HG02981 (cell line): ENCODE results near the gene CALHM3.

Experiments
- ATAC-seq: cut with Tn5 transposase; IDR thresholded peaks from one replicate; pipeline ENCODE4 v1.9.1; 2021; ENCODE audit warnings: mild to moderate bottlenecking, moderate library complexity; ENCODE audit not compliant: unreplicated experiment

The CALHM3 gene

GRCh38 chr10:103451091-103451813 is 27.8 kb downstream of the CALHM3 start:
- ATAC-seq = no peak

- no peak for ATAC-seq
These were observed 28.8 kb downstream of the CALHM3 start for GRCh38 chr10:103450201-103450695.

GRCh38 chr10:103449208-103450144 is 29.6 kb downstream of the CALHM3 start:
- no peak for ATAC-seq

GRCh38 chr10:103448746-103449145 is 30.3 kb downstream of the CALHM3 start:
- ATAC-seq = no peak

GRCh38 chr10:103447187-103447586 is 31.9 kb downstream of the CALHM3 start:
- ATAC-seq = no peak

GRCh38 chr10:103445767-103446567 is 33.1 kb downstream of the CALHM3 start:
- ATAC-seq = no peak

- no peak for ATAC-seq
These were observed 33.7 kb downstream of the CALHM3 start for GRCh38 chr10:103445366-103445765.

GRCh38 chr10:103444478-103444877 is 34.6 kb downstream of the CALHM3 start:
- no peak for ATAC-seq

- ATAC-seq = no peak
These were observed 35.4 kb downstream of the CALHM3 start for GRCh38 chr10:103443475-103444185.

- ATAC-seq = no peak
These were observed 37.0 kb downstream of the CALHM3 start for GRCh38 chr10:103442031-103442461.

- ATAC-seq = no peak
These were observed 37.4 kb downstream of the CALHM3 start for GRCh38 chr10:103441611-103442010.

GRCh38 chr10:103441206-103441605 is 37.8 kb downstream of the CALHM3 start:
- no peak for ATAC-seq

- ATAC-seq = no peak
These were observed 38.6 kb downstream of the CALHM3 start for GRCh38 chr10:103440416-103440815.

- ATAC-seq = no peak
These were observed 39.3 kb downstream of the CALHM3 start for GRCh38 chr10:103439776-103440175.

GRCh38 chr10:103433858-103434257 is 45.2 kb downstream of the CALHM3 start:
- no peak for ATAC-seq

- ATAC-seq = no peak
These were observed 47.1 kb downstream of the CALHM3 start for GRCh38 chr10:103431902-103432301.

GRCh38 chr10:103429647-103430046 is 49.4 kb downstream of the CALHM3 start:
- no peak for ATAC-seq

GRCh38 chr10:103428989-103429643 is 49.9 kb downstream of the CALHM3 start:
- ATAC-seq = no peak

GRCh38 chr10:103427866-103428265 is 51.2 kb downstream of the CALHM3 start:
- ATAC-seq = no peak

GRCh38 chr10:103423748-103424147 is 55.3 kb downstream of the CALHM3 start:
- no peak for ATAC-seq
